B cell (primary cell): ENCODE measurements around the gene IRF8.

Source experiments
- EZH2 ChIP-seq: IDR thresholded peaks from 2 replicates; pipeline ENCODE4 v1.6.1; 2012; ENCODE audit warnings: borderline replicate concordance, low read depth, mild to moderate bottlenecking, moderate library complexity, low read length; ENCODE audit not compliant: insufficient read depth, poor library complexity, severe bottlenecking
- TF ChIP-seq, protein P1 (sequence below): fragments of 200-600 bp; IDR thresholded peaks from one replicate; pipeline ENCODE4 v1.8.0; 2022; ENCODE audit warnings: antibody characterized with exemption, mild to moderate bottlenecking

DNA sequence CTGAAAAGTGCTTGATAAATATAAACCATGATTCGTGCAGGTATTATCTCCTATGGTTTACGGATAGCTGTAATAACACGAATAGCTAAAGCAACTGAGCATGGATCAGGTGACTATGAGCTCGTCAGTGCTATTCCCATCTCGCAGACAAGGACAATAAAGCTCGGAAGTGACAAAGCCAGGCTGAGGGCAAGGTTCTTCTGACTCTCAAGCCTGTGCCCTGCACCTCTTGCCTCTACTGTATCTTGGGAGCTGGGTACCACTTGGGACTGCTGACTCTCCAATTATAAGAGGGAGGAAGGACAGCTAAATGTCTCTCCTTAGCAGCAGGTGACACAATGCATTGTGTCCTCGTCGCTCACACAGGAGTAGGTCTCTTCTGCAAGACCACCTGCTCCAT, 49.6 kb upstream of the IRF8 start:
- TF ChIP-seq, protein P1, sequence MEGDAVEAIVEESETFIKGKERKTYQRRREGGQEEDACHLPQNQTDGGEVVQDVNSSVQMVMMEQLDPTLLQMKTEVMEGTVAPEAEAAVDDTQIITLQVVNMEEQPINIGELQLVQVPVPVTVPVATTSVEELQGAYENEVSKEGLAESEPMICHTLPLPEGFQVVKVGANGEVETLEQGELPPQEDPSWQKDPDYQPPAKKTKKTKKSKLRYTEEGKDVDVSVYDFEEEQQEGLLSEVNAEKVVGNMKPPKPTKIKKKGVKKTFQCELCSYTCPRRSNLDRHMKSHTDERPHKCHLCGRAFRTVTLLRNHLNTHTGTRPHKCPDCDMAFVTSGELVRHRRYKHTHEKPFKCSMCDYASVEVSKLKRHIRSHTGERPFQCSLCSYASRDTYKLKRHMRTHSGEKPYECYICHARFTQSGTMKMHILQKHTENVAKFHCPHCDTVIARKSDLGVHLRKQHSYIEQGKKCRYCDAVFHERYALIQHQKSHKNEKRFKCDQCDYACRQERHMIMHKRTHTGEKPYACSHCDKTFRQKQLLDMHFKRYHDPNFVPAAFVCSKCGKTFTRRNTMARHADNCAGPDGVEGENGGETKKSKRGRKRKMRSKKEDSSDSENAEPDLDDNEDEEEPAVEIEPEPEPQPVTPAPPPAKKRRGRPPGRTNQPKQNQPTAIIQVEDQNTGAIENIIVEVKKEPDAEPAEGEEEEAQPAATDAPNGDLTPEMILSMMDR, result no peak
- no peak for TF ChIP-seq EZH2
